GM12878 (cell line): ENCODE data around the gene CAPN10. TPM values are rescaled to one million over a fixed set of nuclear protein-coding genes. Genes with fewer than 3 reads are reported as not detected.

Source experiments
- ATAC-seq: fragments of 200-7000 bp; cut with Tn5 transposase; 3 replicates; pipeline ENCODE4 v1.9.1; 2020; ENCODE audit warnings: mild to moderate bottlenecking, moderate library complexity
- BruUV-seq: library from RNA; stranded (reverse); fragments of 400-500 nt; replicated peaks from 2 replicates; lab custom pipeline; 2021; lab: Mats Ljungman, UMichigan
- CTCF ChIA-PET: fragments of 300-600 bp; sonication (Branson Sonifier 250); formaldehyde crosslinking; extraction: SDS; loops from one replicate; lab custom pipeline; 2021; ENCODE audit warnings: inconsistent platforms; lab: Yijun Ruan, JAX
- POLR2A ChIA-PET: fragments of 350-600 bp; formaldehyde crosslinking; extraction: SDS; loops from one replicate; lab custom pipeline; 2021; ENCODE audit warnings: inconsistent platforms; lab: Charles Lee
- RAD21 ChIA-PET: fragments of 300-600 bp; sonication (Branson Sonifier 250); formaldehyde crosslinking; loops from one replicate; lab custom pipeline; 2023; ENCODE audit warnings: antibody characterized with exemption; ENCODE audit not compliant: unreplicated experiment; lab: Charles Lee
- SMC1A ChIA-PET: fragments of 300-600 bp; sonication (Branson Sonifier 250); formaldehyde crosslinking; loops from one replicate; lab custom pipeline; 2023; ENCODE audit not compliant: unreplicated experiment, uncharacterized antibody; lab: Charles Lee
- DNase-seq: peaks from one replicate; pipeline ENCODE4 v3.0.0-alpha.2; 2011; ENCODE audit warnings: low read depth, low spot score
- FAIRE-seq: peaks from 3 replicates; lab custom pipeline; 2011; peaks lifted over from hg19 to GRCh38; lab: Jason Lieb, UNC
- H2AFZ ChIP-seq: 2 replicates; pipeline ENCODE4 v1.6.0; 2011; ENCODE audit warnings: low read depth, low read length, control low read depth; ENCODE audit not compliant: control insufficient read depth
- H3K27ac ChIP-seq: 2 replicates; pipeline ENCODE4 v1.5.1; 2011; ENCODE audit warnings: control low read depth; ENCODE audit not compliant: control insufficient read depth, insufficient read depth
- H3K27me3 ChIP-seq, 2 experiments: replicated peaks in 1 of 2; 2 replicates each; pipeline versions ENCODE4 v1.6.0 to v1.6.1; 2011; ENCODE audit warnings: low read length in 1 of 2; ENCODE audit not compliant: control insufficient read depth in 2 of 2, insufficient read depth in 2 of 2
- H3K36me3 ChIP-seq, 2 experiments: 2 replicates each; pipeline ENCODE4 v1.5.1; 2011; ENCODE audit warnings: low read length in 1 of 2; ENCODE audit not compliant: control insufficient read depth in 2 of 2, insufficient read depth in 2 of 2
- H3K4me1 ChIP-seq: 2 replicates; pipeline ENCODE4 v1.6.1; 2011; ENCODE audit warnings: mild to moderate bottlenecking, low read length, moderate library complexity, mixed read lengths; ENCODE audit not compliant: control insufficient read depth, insufficient read depth
- H3K4me2 ChIP-seq: 2 replicates; pipeline ENCODE4 v1.6.0; 2011; ENCODE audit warnings: control low read depth; ENCODE audit not compliant: control insufficient read depth, insufficient read depth
- H3K4me3 ChIP-seq: fragments of 200-600 bp; sonication (generic); 2 replicates; pipeline ENCODE4 v1.5.1; 2016
- H3K79me2 ChIP-seq: 2 replicates; pipeline ENCODE4 v1.6.0; 2011; ENCODE audit warnings: low read length; ENCODE audit not compliant: control insufficient read depth, insufficient read depth
- H3K9ac ChIP-seq: 2 replicates; pipeline ENCODE4 v1.8.0; 2011; ENCODE audit warnings: low read length, control low read depth, mixed read lengths; ENCODE audit not compliant: control insufficient read depth, insufficient read depth
- H3K9me3 ChIP-seq: replicated peaks from 3 replicates; pipeline ENCODE4 v1.5.1; 2011; ENCODE audit warnings: mild to moderate bottlenecking, low read length; ENCODE audit not compliant: control insufficient read depth, insufficient read depth
- H4K20me1 ChIP-seq: 2 replicates; pipeline ENCODE4 v1.6.0; 2011; ENCODE audit not compliant: control insufficient read depth, insufficient read depth
- BHLHE40 ChIP-seq, 2 experiments: fragments of 450-650 bp in 1 of 2; IDR thresholded peaks; 2 replicates each; pipeline ENCODE4 v1.6.1; 2011 to 2017; ENCODE audit warnings: low read depth in 2 of 2, borderline replicate concordance in 1 of 2, improper control_type of control experiment in 1 of 2, low read length in 1 of 2, mild to moderate bottlenecking in 1 of 2
- CREB1 ChIP-seq: IDR thresholded peaks from 2 replicates; pipeline ENCODE4 v1.6.1; 2012; ENCODE audit warnings: low read depth, mild to moderate bottlenecking, inconsistent platforms
- E2F4 ChIP-seq: IDR thresholded peaks from 2 replicates; pipeline ENCODE4 v1.6.1; 2012; ENCODE audit warnings: low read depth, low read length, improper control_type of control experiment
- EGR1 ChIP-seq, 2 experiments: IDR thresholded peaks; 1 replicate in 1 of 2; 2 replicates in 1 of 2; pipeline ENCODE4 v1.6.1; 2011 to 2012; ENCODE audit warnings: low read depth in 2 of 2, low read length in 2 of 2, borderline replicate concordance in 1 of 2, mild to moderate bottlenecking in 1 of 2, moderate library complexity in 1 of 2
- ETV6 ChIP-seq, 2 experiments: fragments of 450-650 bp in 1 of 2; IDR thresholded peaks in 1 of 2; conservative IDR thresholded peaks in 1 of 2; 2 replicates each; pipeline ENCODE4 v1.6.1; 2014; ENCODE audit warnings: antibody characterized with exemption in 1 of 2, borderline replicate concordance in 1 of 2, low read depth in 1 of 2, mild to moderate bottlenecking in 1 of 2, moderate library complexity in 1 of 2
- GABPA ChIP-seq: IDR thresholded peaks from 2 replicates; pipeline ENCODE4 v1.6.1; 2014; ENCODE audit warnings: antibody characterized with exemption, low read depth, mild to moderate bottlenecking, inconsistent platforms
- HDGF ChIP-seq: fragments of 450-650 bp; IDR thresholded peaks from 2 replicates; pipeline ENCODE4 v1.6.1; 2016; ENCODE audit warnings: antibody characterized with exemption
- JUNB ChIP-seq: IDR thresholded peaks from 2 replicates; pipeline ENCODE4 v1.6.1; 2016; ENCODE audit warnings: antibody characterized with exemption, mild to moderate bottlenecking
- JUND ChIP-seq: IDR thresholded peaks from 2 replicates; pipeline ENCODE4 v1.6.1; 2012; ENCODE audit warnings: low read depth, mild to moderate bottlenecking, low read length, improper control_type of control experiment, moderate library complexity
- MEF2A ChIP-seq: IDR thresholded peaks from 2 replicates; pipeline ENCODE4 v1.6.1; 2011; ENCODE audit warnings: low read depth, mild to moderate bottlenecking, low read length, moderate library complexity; ENCODE audit not compliant: insufficient read depth
- NR2C2 ChIP-seq: IDR thresholded peaks from 2 replicates; pipeline ENCODE4 v1.6.1; 2011; ENCODE audit warnings: borderline replicate concordance, low read depth; ENCODE audit not compliant: control insufficient read depth, insufficient read length
- PAX5 ChIP-seq: IDR thresholded peaks from 2 replicates; pipeline ENCODE4 v1.6.1; 2011; ENCODE audit warnings: low read depth, low read length, borderline replicate concordance
- PAX8 ChIP-seq: fragments of 450-650 bp; IDR thresholded peaks from 2 replicates; pipeline ENCODE4 v1.6.1; 2017; ENCODE audit warnings: mild to moderate bottlenecking, moderate library complexity
- RCOR1 ChIP-seq: conservative IDR thresholded peaks from 2 replicates; pipeline ENCODE4 v1.6.1; 2012; ENCODE audit warnings: low read depth, low read length, improper control_type of control experiment
- SMAD5 ChIP-seq: IDR thresholded peaks from 2 replicates; pipeline ENCODE4 v1.6.1; 2016; ENCODE audit warnings: antibody characterized with exemption, low read depth
- SREBF1 ChIP-seq: IDR thresholded peaks from 2 replicates; pipeline ENCODE4 v1.6.1; 2012; ENCODE audit warnings: mild to moderate bottlenecking, low read length
- STAT3 ChIP-seq: IDR thresholded peaks from 2 replicates; pipeline ENCODE4 v1.6.1; 2011; ENCODE audit warnings: low read depth, low read length, improper control_type of control experiment
- WRNIP1 ChIP-seq: IDR thresholded peaks from 2 replicates; pipeline ENCODE4 v1.6.1; 2011; ENCODE audit warnings: low read depth, low read length, improper control_type of control experiment, borderline replicate concordance
- ZNF207 ChIP-seq: fragments of 450-650 bp; IDR thresholded peaks from 2 replicates; pipeline ENCODE4 v1.6.1; 2014; ENCODE audit warnings: antibody characterized with exemption, mild to moderate bottlenecking, borderline replicate concordance
- WGBS: methylation state at CpG from one replicate; pipeline ENCODE4 v1.1.6; 2016; ENCODE audit warnings: low lambda C conversion rate; ENCODE audit not compliant: insufficient replicate concordance, insufficient coverage; ENCODE audit errors: missing lambda C conversion rate; 5-methylcytosine and 5-hydroxymethylcytosine counted together
- in situ Hi-C: fragments of 300-500 bp; cut with MboI; formaldehyde crosslinking; loops from 9 replicates; pipeline ENCODE4 v1.14.3; 2018; ENCODE audit warnings: mixed read lengths
- intact Hi-C: fragments of 100-400 bp; cut with micrococcal nuclease; formaldehyde crosslinking; loops from one replicate; pipeline ENCODE4 v1.14.2; 2022; ENCODE audit not compliant: unreplicated experiment
- polyA plus RNA-seq, 11 experiments: library from polyadenylated mRNA; depleted of rRNA in 4 of 11; unstranded in 6 of 11; stranded (reverse) in 5 of 11; fragments of >200 nt; fragmentation: Nextera tagmentation in 4 of 11; fragmentation: Illumina TruSeq in 1 of 11; extraction: Ambion mirVana in 4 of 11; extraction: Trizol in 1 of 11; gene quantifications; 1 replicate in 1 of 11; 2 replicates in 10 of 11; pipeline versions ENCODE4 v1.2.1 to v1.2.3, GENCODE V29; 2011 to 2016; ENCODE audit warnings: inconsistent platforms in 2 of 11, missing spikeins in 2 of 11, low read depth in 1 of 11
- total RNA-seq, 4 experiments: library from RNA; depleted of rRNA in 3 of 4; stranded (reverse); fragments of >200 nt in 3 of 4; fragmentation: Illumina TruSeq in 1 of 4; extraction: Trizol in 1 of 4; gene quantifications; 2 replicates each; pipeline versions ENCODE4 v1.2.1 to v1.2.3, GENCODE V29; 2013 to 2021
- TF ChIP-seq, protein P1 (sequence below): fragments of 450-650 bp; IDR thresholded peaks from 2 replicates; pipeline ENCODE4 v1.6.1; 2017; ENCODE audit warnings: borderline replicate concordance
- TF ChIP-seq, protein P2 (sequence below): IDR thresholded peaks from 2 replicates; pipeline ENCODE4 v1.6.1; 2012; ENCODE audit warnings: low read depth, low read length, improper control_type of control experiment

CAPN10 gene
- total and polyA plus RNA-seq, 10 of the 15 experiments (the other 5 are each of a cell fraction or from before 2014, with no cell fraction given): 0.37 to 40.6 (median 17.5) TPM

DNA sequence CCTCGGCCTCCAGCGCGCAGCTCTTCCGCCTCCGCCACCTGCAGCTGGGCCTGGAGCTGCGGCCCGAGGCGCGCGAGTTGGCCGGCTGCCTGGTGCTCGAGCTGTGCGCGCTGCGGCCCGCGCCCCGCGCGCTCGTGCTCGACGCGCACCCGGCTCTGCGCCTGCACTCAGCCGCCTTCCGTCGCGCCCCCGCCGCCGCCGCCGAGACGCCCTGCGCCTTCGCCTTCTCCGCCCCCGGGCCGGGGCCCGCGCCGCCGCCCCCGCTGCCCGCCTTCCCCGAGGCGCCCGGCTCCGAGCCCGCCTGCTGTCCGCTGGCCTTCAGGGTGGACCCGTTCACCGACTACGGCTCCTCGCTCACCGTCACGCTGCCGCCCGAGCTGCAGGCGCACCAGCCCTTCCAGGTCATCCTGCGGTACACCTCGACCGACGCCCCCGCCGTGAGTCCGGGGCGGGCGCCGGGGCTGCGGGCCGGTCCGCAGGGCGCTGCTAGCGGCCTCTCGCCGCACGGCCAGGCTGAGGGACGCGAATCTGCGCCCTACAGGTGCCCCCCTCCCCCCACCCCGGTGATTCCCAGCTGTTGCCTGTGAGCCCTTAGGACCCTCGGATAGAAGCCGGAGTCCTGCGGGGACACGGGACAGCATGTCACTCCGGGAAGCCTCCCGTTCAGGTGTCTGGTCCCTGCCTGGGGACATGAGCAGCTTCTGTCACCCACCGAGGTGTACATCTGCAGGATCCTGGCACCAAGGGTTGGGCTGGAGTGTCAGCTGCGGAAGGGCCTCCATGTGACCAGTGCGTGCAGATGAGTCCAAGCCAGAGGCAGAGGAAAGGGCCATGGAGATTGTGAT, 17.6 kb upstream of the CAPN10 start:
- Histone ChIP-seq H3K4me2 (peak overlapping the region; percentile 75), H3K4me1 (peaks cover 47% of the 10 kb centered on the region), H3K9ac (peak overlapping the region; percentile 72), H3K4me3 (peak overlapping the region; percentile 96), H3K36me3 (no peaks in the 10 kb centered on the region), H3K27me3 (no peaks in the 10 kb centered on the region), H3K27ac (peak overlapping the region; percentile 68; the same call in 1 of the 2 replicates), H3K9me3 (no peaks in the 10 kb centered on the region), H4K20me1 (no peaks in the 10 kb centered on the region; the same call in 1 of the 2 replicates), H3K79me2 (peaks cover 35% of the 10 kb centered on the region), H2AFZ (peak overlapping the region; percentile 28; the same call in 1 of the 2 replicates)
- in situ Hi-C loops (no loop called here), intact Hi-C loops (loop anchor here (5.0 kb wide), 1 partner anchor 57 kb away; no protein-coding TSS in a partner anchor)
- peak; percentile 13 for FAIRE-seq
- RAD21 ChIA-PET: interaction anchor here (1.7 kb wide), 1 partner anchor 18 kb away, joined by 7 read pairs; the partner anchor contains the start of gene CAPN10
- ATAC-seq: no peak
- CTCF ChIA-PET: interaction anchor here (1.7 to 2.1 kb wide), 2 partner anchors 11 to 17 kb away, joined by 11 to 16 read pairs; partner anchors contain the start of gene CAPN10
- WGBS: 1% methylated on average over 76 of the region's 93 CpGs
- BruUV-seq: no TSS peak
- POLR2A ChIA-PET: interaction anchor here (1.2 to 1.5 kb wide), 3 partner anchors 8 to 17 kb away, joined by 3 to 9 read pairs (median 4); partner anchors contain the start of gene CAPN10
- no peak for DNase-seq
- SMC1A ChIA-PET: interaction anchor here (1.0 to 1.2 kb wide), 4 partner anchors 9 to 18 kb away, joined by 3 to 6 read pairs (median 3); partner anchors contain the start of gene CAPN10
- TF ChIP-seq MEF2A (no peak), JUNB (no peak), SMAD5 (no peak), BHLHE40 (IDR thresholded peaks at IDR 0.05; ENCODE audit: borderline replicate concordance in 1 of 2, low read depth in 2 of 2, low read length in 1 of 2) (peak in 1 of 2 experiments; percentile 68; a peak in 3 of 4 replicates), ETV6 (conservative IDR thresholded peaks at IDR 0.05 in 1 of 2, IDR thresholded peaks at IDR 0.05 in 1 of 2; ENCODE audit: borderline replicate concordance in 1 of 2, low read depth in 1 of 2) (no peak), PAX8 (no peak), HDGF (no peak), E2F4 (no peak), ZNF207 (0 out of 2 replicates have a peak, but pooled peaks have one; percentile 43), JUND (no peak), WRNIP1 (no peak), GABPA (no peak), RCOR1 (no peak), NR2C2 (no peak), EGR1 (IDR thresholded peaks at IDR 0.05; ENCODE audit: borderline replicate concordance in 1 of 2, low read depth in 2 of 2, low read length in 2 of 2) (peak in 1 of 2 experiments; percentile 84; a peak in 2 of 3 replicates), CREB1 (no peak), PAX5 (no peak), STAT3 (no peak), SREBF1 (no peak)
- TF ChIP-seq, protein P1, sequence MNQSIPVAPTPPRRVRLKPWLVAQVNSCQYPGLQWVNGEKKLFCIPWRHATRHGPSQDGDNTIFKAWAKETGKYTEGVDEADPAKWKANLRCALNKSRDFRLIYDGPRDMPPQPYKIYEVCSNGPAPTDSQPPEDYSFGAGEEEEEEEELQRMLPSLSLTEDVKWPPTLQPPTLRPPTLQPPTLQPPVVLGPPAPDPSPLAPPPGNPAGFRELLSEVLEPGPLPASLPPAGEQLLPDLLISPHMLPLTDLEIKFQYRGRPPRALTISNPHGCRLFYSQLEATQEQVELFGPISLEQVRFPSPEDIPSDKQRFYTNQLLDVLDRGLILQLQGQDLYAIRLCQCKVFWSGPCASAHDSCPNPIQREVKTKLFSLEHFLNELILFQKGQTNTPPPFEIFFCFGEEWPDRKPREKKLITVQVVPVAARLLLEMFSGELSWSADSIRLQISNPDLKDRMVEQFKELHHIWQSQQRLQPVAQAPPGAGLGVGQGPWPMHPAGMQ: no peak
- TF ChIP-seq, protein P2, sequence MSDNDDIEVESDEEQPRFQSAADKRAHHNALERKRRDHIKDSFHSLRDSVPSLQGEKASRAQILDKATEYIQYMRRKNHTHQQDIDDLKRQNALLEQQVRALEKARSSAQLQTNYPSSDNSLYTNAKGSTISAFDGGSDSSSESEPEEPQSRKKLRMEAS: peak; percentile 38; the same call in 1 of the 2 replicates
